Neural cell (in vitro differentiated cells): Measurements from ENCODE around the gene NBEAL1.

Experiments
- CTCF ChIP-seq: fragments of 450-650 bp; IDR thresholded peaks from 2 replicates; pipeline ENCODE4 v1.5.1; 2014; ENCODE audit warnings: antibody characterized with exemption, mild to moderate bottlenecking, moderate library complexity; ENCODE audit not compliant: poor library complexity, severe bottlenecking
- EP300 ChIP-seq: fragments of 450-650 bp; conservative IDR thresholded peaks from 2 replicates; pipeline ENCODE4 v1.6.1; 2014; ENCODE audit warnings: antibody characterized with exemption, mild to moderate bottlenecking, moderate library complexity; ENCODE audit not compliant: poor library complexity, severe bottlenecking
- EZH2 ChIP-seq: fragments of 200-600, 300-800 bp; shearing (Covaris generic), sonication (generic); IDR thresholded peaks from 2 replicates; pipeline ENCODE4 v1.6.1; 2014; ENCODE audit warnings: antibody characterized with exemption, low read length, borderline replicate concordance, mild to moderate bottlenecking; ENCODE audit not compliant: insufficient read depth, poor library complexity, severe bottlenecking
- POLR2AphosphoS5 ChIP-seq: IDR thresholded peaks from 2 replicates; pipeline ENCODE4 v1.6.1; 2012
- REST ChIP-seq: IDR thresholded peaks from 2 replicates; pipeline ENCODE4 v1.6.1; 2012; ENCODE audit warnings: borderline replicate concordance
- TAF1 ChIP-seq: IDR thresholded peaks from 2 replicates; pipeline ENCODE4 v1.6.1; 2012; ENCODE audit warnings: low read depth

- TF ChIP-seq CTCF, result no peak
- TF ChIP-seq EZH2, result no peak
- no peak for TF ChIP-seq TAF1
- TF ChIP-seq REST, result no peak
- TF ChIP-seq EP300, result no peak
- TF ChIP-seq POLR2AphosphoS5, result no peak
Observed at GRCh38 chr2:203070701-203071100, 56.0 kb downstream of the NBEAL1 start.
